ENCODE results near the gene IFRD2. TPM values are rescaled to one million over a fixed set of nuclear protein-coding genes. Genes with fewer than 3 reads are reported as not detected.

IFRD2 gene
- total and polyA plus RNA-seq, 2 of the 13 experiments (the other 11 are each of a cell fraction or from before 2014, with no cell fraction given): 32.8 to 96.1 TPM

DNA sequence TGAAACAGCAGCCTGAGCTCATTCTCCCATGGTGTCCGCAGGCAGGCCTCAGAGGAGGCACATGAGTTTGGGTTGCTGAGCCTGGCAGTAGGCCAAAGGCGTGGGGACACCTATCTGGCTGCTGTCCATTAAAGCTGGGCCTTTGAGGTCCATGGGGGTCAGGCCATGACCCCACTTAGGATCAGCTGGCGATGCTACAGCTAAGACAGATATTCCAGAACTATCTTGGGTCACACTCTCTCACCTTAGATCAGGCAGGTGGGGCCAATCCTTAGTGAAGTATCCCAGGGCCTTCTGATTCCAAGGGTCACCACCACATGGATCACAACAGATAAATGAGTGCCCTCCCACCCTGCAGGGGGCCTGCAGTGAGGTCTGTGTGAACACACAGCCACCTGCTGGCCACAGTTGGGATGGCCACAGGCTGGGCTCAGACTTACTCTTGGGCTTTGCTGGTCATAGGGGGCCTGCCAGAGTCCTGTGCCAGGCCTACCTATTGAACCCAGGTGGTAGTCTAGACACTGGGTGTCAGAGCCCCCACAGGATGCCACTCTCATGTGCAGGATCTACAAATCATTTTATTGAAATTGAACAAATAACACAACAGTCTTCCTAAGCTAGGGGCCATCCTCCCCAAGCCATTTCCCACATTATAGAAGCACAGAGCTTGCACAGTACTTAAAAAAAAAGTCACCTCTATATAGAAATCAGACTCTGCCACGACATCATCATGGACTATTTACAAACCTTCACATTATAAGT is 32.3 kb upstream of the IFRD2 start (continued):
- TF ChIP-seq KMT2A (CRISPR knock-in tag; IDR thresholded peaks at IDR 0.05) (no peak), RARG (CRISPR knock-in tag; IDR thresholded peaks at IDR 0.05; ENCODE audit: low read depth) (no peak), CHCHD3 (CRISPR knock-in tag; IDR thresholded peaks at IDR 0.05) (no peak), ZNF510 (CRISPR knock-in tag; IDR thresholded peaks at IDR 0.05; ENCODE audit: low read depth) (no peak), ZNF180 (CRISPR knock-in tag; IDR thresholded peaks at IDR 0.05; ENCODE audit: borderline replicate concordance, low read depth) (no peak), ZNF460 (CRISPR knock-in tag; IDR thresholded peaks at IDR 0.05; ENCODE audit: borderline replicate concordance) (no peak), NCOA5 (CRISPR knock-in tag; IDR thresholded peaks at IDR 0.05) (no peak), ZNF296 (CRISPR knock-in tag; conservative IDR thresholded peaks at IDR 0.05) (no peak), ZNF326 (CRISPR knock-in tag; IDR thresholded peaks at IDR 0.05; ENCODE audit: borderline replicate concordance) (no peak), CBFB (CRISPR knock-in tag; IDR thresholded peaks at IDR 0.05) (no peak)
- TF ChIP-seq, protein P1, sequence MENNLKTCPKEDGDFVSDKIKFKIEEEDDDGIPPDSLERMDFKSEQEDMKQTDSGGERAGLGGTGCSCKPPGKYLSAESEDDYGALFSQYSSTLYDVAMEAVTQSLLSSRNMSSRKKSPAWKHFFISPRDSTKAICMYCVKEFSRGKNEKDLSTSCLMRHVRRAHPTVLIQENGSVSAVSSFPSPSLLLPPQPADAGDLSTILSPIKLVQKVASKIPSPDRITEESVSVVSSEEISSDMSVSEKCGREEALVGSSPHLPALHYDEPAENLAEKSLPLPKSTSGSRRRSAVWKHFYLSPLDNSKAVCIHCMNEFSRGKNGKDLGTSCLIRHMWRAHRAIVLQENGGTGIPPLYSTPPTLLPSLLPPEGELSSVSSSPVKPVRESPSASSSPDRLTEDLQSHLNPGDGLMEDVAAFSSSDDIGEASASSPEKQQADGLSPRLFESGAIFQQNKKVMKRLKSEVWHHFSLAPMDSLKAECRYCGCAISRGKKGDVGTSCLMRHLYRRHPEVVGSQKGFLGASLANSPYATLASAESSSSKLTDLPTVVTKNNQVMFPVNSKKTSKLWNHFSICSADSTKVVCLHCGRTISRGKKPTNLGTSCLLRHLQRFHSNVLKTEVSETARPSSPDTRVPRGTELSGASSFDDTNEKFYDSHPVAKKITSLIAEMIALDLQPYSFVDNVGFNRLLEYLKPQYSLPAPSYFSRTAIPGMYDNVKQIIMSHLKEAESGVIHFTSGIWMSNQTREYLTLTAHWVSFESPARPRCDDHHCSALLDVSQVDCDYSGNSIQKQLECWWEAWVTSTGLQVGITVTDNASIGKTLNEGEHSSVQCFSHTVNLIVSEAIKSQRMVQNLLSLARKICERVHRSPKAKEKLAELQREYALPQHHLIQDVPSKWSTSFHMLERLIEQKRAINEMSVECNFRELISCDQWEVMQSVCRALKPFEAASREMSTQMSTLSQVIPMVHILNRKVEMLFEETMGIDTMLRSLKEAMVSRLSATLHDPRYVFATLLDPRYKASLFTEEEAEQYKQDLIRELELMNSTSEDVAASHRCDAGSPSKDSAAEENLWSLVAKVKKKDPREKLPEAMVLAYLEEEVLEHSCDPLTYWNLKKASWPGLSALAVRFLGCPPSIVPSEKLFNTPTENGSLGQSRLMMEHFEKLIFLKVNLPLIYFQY (CRISPR knock-in tag; IDR thresholded peaks at IDR 0.05; ENCODE audit: borderline replicate concordance): no peak
- TF ChIP-seq, protein P2, sequence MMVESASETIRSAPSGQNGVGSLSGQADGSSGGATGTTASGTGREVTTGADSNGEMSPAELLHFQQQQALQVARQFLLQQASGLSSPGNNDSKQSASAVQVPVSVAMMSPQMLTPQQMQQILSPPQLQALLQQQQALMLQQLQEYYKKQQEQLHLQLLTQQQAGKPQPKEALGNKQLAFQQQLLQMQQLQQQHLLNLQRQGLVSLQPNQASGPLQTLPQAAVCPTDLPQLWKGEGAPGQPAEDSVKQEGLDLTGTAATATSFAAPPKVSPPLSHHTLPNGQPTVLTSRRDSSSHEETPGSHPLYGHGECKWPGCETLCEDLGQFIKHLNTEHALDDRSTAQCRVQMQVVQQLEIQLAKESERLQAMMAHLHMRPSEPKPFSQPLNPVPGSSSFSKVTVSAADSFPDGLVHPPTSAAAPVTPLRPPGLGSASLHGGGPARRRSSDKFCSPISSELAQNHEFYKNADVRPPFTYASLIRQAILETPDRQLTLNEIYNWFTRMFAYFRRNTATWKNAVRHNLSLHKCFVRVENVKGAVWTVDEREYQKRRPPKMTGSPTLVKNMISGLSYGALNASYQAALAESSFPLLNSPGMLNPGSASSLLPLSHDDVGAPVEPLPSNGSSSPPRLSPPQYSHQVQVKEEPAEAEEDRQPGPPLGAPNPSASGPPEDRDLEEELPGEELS (CRISPR knock-in tag; IDR thresholded peaks at IDR 0.05): 0 out of 2 replicates have a peak, but pooled peaks have one; percentile 35
- TF ChIP-seq, protein P3, sequence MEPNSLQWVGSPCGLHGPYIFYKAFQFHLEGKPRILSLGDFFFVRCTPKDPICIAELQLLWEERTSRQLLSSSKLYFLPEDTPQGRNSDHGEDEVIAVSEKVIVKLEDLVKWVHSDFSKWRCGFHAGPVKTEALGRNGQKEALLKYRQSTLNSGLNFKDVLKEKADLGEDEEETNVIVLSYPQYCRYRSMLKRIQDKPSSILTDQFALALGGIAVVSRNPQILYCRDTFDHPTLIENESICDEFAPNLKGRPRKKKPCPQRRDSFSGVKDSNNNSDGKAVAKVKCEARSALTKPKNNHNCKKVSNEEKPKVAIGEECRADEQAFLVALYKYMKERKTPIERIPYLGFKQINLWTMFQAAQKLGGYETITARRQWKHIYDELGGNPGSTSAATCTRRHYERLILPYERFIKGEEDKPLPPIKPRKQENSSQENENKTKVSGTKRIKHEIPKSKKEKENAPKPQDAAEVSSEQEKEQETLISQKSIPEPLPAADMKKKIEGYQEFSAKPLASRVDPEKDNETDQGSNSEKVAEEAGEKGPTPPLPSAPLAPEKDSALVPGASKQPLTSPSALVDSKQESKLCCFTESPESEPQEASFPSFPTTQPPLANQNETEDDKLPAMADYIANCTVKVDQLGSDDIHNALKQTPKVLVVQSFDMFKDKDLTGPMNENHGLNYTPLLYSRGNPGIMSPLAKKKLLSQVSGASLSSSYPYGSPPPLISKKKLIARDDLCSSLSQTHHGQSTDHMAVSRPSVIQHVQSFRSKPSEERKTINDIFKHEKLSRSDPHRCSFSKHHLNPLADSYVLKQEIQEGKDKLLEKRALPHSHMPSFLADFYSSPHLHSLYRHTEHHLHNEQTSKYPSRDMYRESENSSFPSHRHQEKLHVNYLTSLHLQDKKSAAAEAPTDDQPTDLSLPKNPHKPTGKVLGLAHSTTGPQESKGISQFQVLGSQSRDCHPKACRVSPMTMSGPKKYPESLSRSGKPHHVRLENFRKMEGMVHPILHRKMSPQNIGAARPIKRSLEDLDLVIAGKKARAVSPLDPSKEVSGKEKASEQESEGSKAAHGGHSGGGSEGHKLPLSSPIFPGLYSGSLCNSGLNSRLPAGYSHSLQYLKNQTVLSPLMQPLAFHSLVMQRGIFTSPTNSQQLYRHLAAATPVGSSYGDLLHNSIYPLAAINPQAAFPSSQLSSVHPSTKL (CRISPR knock-in tag; IDR thresholded peaks at IDR 0.05): no peak

All from HepG2 (cell line).